OCI-LY7 (cell line): Measurements from ENCODE around the gene GNB1. TPM values are rescaled to one million over a fixed set of nuclear protein-coding genes. Genes with fewer than 3 reads are reported as not detected.
A peak's percentile ranks its signal among the peaks of the same experiment; 100 is the strongest.
"Not testable (repeated sequence)": the region's sequence is repeated elsewhere in the genome, so short reads cannot be mapped to it uniquely, and the experiment has no call there.

Source experiments
- BruUV-seq: library from RNA; stranded (reverse); fragments of 400-500 nt; replicated peaks from 2 replicates; lab custom pipeline; 2021; lab: Mats Ljungman, UMichigan
- CTCF ChIA-PET: fragments of 300-600 bp; sonication (Branson Sonifier 250); formaldehyde crosslinking; loops from one replicate; lab custom pipeline; 2022; ENCODE audit warnings: antibody characterized with exemption; ENCODE audit not compliant: unreplicated experiment; lab: Charles Lee
- POLR2A ChIA-PET: fragments of 300-600 bp; sonication (Branson Sonifier 250); formaldehyde crosslinking; loops from one replicate; lab custom pipeline; 2022; ENCODE audit warnings: antibody characterized with exemption; lab: Charles Lee
- DNase-seq: peaks from one replicate; pipeline ENCODE4 v3.0.0-alpha.2; 2015; ENCODE audit warnings: low spot score
- H2AFZ ChIP-seq: fragments of 200-600 bp; sonication (generic), shearing (Covaris generic); 2 replicates; pipeline ENCODE4 v1.6.1; 2014; ENCODE audit warnings: mild to moderate bottlenecking, antibody characterized with exemption, low read length, moderate library complexity
- H3K27ac ChIP-seq: fragments of 200-600 bp; sonication (generic); 2 replicates; pipeline ENCODE4 v1.5.1; 2014; ENCODE audit warnings: mixed run types, low read depth, mild to moderate bottlenecking, moderate library complexity, low read length, inconsistent platforms; ENCODE audit not compliant: poor library complexity, severe bottlenecking
- H3K36me3 ChIP-seq: fragments of 200-600 bp; sonication (generic); 2 replicates; pipeline ENCODE4 v1.6.1; 2014; ENCODE audit warnings: mild to moderate bottlenecking, antibody characterized with exemption, low read length, moderate library complexity, mixed read lengths; ENCODE audit not compliant: insufficient read depth
- H3K4me1 ChIP-seq: fragments of 200-600 bp; sonication (generic); 2 replicates; pipeline ENCODE4 v1.5.1; 2014; ENCODE audit warnings: mild to moderate bottlenecking, low read length; ENCODE audit not compliant: insufficient read depth, poor library complexity, severe bottlenecking
- H3K4me2 ChIP-seq: fragments of 200-600 bp; sonication (generic); 2 replicates; pipeline ENCODE4 v1.6.1; 2014; ENCODE audit warnings: mild to moderate bottlenecking, low read length
- H3K4me3 ChIP-seq: fragments of 200-600 bp; sonication (generic); 2 replicates; pipeline ENCODE4 v1.5.1; 2014; ENCODE audit warnings: mild to moderate bottlenecking, low read depth, low read length; ENCODE audit not compliant: poor library complexity, severe bottlenecking
- H3K79me2 ChIP-seq: fragments of 200-600 bp; sonication (generic); 2 replicates; pipeline ENCODE4 v1.6.1; 2016; ENCODE audit warnings: low read depth, mild to moderate bottlenecking, low read length, moderate library complexity, mixed read lengths; ENCODE audit not compliant: insufficient read depth
- H3K9me2 ChIP-seq: fragments of 200-600 bp; sonication (generic); 2 replicates; pipeline ENCODE4 v1.6.1; 2016; ENCODE audit warnings: mild to moderate bottlenecking, low read length, mixed read lengths; ENCODE audit not compliant: insufficient read depth
- H3K9me3 ChIP-seq: fragments of 200-600 bp; sonication (generic); 2 replicates; pipeline ENCODE4 v1.6.1; 2014; ENCODE audit warnings: mild to moderate bottlenecking, mixed run types, low read length, mixed read lengths
- H4K20me1 ChIP-seq: fragments of 200-600 bp; sonication (generic); 2 replicates; pipeline ENCODE4 v1.6.1; 2014; ENCODE audit warnings: mild to moderate bottlenecking, antibody characterized with exemption, low read length, moderate library complexity, mixed read lengths; ENCODE audit not compliant: insufficient read depth
- intact Hi-C: fragments of 100-400 bp; cut with micrococcal nuclease; formaldehyde crosslinking; loops from one replicate; pipeline ENCODE4 v1.10.0; 2022; ENCODE audit not compliant: unreplicated experiment
- total RNA-seq, 2 experiments: library from RNA; depleted of rRNA in 1 of 2; stranded (reverse); fragments of >200 nt in 1 of 2; shearing (Covaris generic) in 1 of 2; gene quantifications; 2 replicates each; pipeline ENCODE4 v1.2.3, GENCODE V29; 2014 to 2022

Gene GNB1
- total RNA-seq, 2 experiments from 2014 or later = 101 to 502 TPM

- BruUV-seq, H3K27ac ChIP-seq, CTCF ChIA-PET, H3K4me3 ChIP-seq, H3K4me1 ChIP-seq, H3K79me2 ChIP-seq, H2AFZ ChIP-seq, H4K20me1 ChIP-seq, H3K36me3 ChIP-seq, intact Hi-C loops, POLR2A ChIA-PET, DNase-seq, H3K9me3 ChIP-seq, H3K9me2 ChIP-seq: not testable (repeated sequence)
- H3K4me2 ChIP-seq = peak overlapping the region; percentile 20; the same call in 1 of the 2 replicates
Measured at GRCh38 chr1:1738799-1739337, 152.0 kb downstream of the GNB1 start.

- H3K4me1 ChIP-seq, CTCF ChIA-PET, intact Hi-C loops, BruUV-seq, H3K9me3 ChIP-seq, POLR2A ChIA-PET, H3K36me3 ChIP-seq, H3K4me3 ChIP-seq, H2AFZ ChIP-seq, DNase-seq, H3K79me2 ChIP-seq, H3K9me2 ChIP-seq, H3K27ac ChIP-seq, H4K20me1 ChIP-seq: not testable (repeated sequence)
- peak overlapping the region; percentile 40; the same call in 1 of the 2 replicates for H3K4me2 ChIP-seq
Measured at GRCh38 chr1:1737675-1738590, 153.0 kb downstream of the GNB1 start.

Other genes with a start within 250 kb of the GNB1 start
- gene CDK11B, start 232.1 kb downstream of the GNB1 start, total RNA-seq (2014; rRNA removed; shearing (Covaris generic)) = 21.6 and 24.0 TPM in 2 replicates
- 44.2 and 51.5 TPM in 2 replicates for gene CDK11B, start 232.1 kb downstream of the GNB1 start, total RNA-seq (2022)
- 24.2 and 26.6 TPM in 2 replicates for gene SLC35E2B, start 198.3 kb downstream of the GNB1 start, total RNA-seq (2014; rRNA removed; shearing (Covaris generic))
- gene SLC35E2B, start 198.3 kb downstream of the GNB1 start, total RNA-seq (2022) = 58.9 and 61.2 TPM in 2 replicates
- 50.9 and 66.1 TPM in 2 replicates for gene CDK11A, start 166.7 kb downstream of the GNB1 start, total RNA-seq (2014; rRNA removed; shearing (Covaris generic))
- 90.5 and 92.1 TPM in 2 replicates for gene CDK11A, start 166.7 kb downstream of the GNB1 start, total RNA-seq (2022)
- 144 and 156 TPM in 2 replicates for gene NADK, start 112.6 kb downstream of the GNB1 start, total RNA-seq (2014; rRNA removed; shearing (Covaris generic))
- 173 and 184 TPM in 2 replicates for gene NADK, start 112.6 kb downstream of the GNB1 start, total RNA-seq (2022)
- gene CALML6, start 24.2 kb upstream of the GNB1 start, total RNA-seq (2014; rRNA removed; shearing (Covaris generic)) = 0.54 and 0.88 TPM in 2 replicates
- gene CALML6, start 24.2 kb upstream of the GNB1 start, total RNA-seq (2022) = 2.4 and 5.1 TPM in 2 replicates
- gene TMEM52, start 28.2 kb upstream of the GNB1 start, total RNA-seq (2014; rRNA removed; shearing (Covaris generic)) = 0.46 and 1.7 TPM in 2 replicates
- gene TMEM52, start 28.2 kb upstream of the GNB1 start, total RNA-seq (2022) = 2.5 and 2.7 TPM in 2 replicates
- gene CFAP74, start 112.7 kb upstream of the GNB1 start, total RNA-seq (2014; rRNA removed; shearing (Covaris generic)) = not detected in 2 replicates
- not detected in 2 replicates for gene CFAP74, start 112.7 kb upstream of the GNB1 start, total RNA-seq (2022)
- not detected in 2 replicates for gene GABRD, start 128.3 kb upstream of the GNB1 start, total RNA-seq (2014; rRNA removed; shearing (Covaris generic))
- not detected in 2 replicates for gene GABRD, start 128.3 kb upstream of the GNB1 start, total RNA-seq (2022)
- gene PRKCZ, start 159.3 kb upstream of the GNB1 start, total RNA-seq (2014; rRNA removed; shearing (Covaris generic)) = 8.0 and 10.2 TPM in 2 replicates
- gene PRKCZ, start 159.3 kb upstream of the GNB1 start, total RNA-seq (2022) = 10.0 and 13.0 TPM in 2 replicates